K562 (cell line): ENCODE measurements around the gene SHLD1. TPM values are rescaled to one million over a fixed set of nuclear protein-coding genes. Genes with fewer than 3 reads are reported as not detected.

Source experiments
- ATAC-seq: fragments of 200-7000 bp; cut with Tn5 transposase; 3 replicates; pipeline ENCODE4 v1.9.1; 2020; ENCODE audit warnings: moderate library complexity
- BruUV-seq: library from RNA; stranded (reverse); fragments of 400-500 nt; replicated peaks from 2 replicates; lab custom pipeline; 2021; lab: Mats Ljungman, UMichigan
- CTCF ChIA-PET: fragments of 300-600 bp; formaldehyde crosslinking; extraction: SDS; loops from one replicate; lab custom pipeline; 2021; ENCODE audit warnings: low intra/inter-chr PET ratio; lab: Yijun Ruan, JAX
- POLR2A ChIA-PET: fragments of 300-600, 350-650 bp; sonication (Branson Sonifier 250); formaldehyde crosslinking; extraction: SDS; loops from one replicate; lab custom pipeline; 2021; ENCODE audit warnings: antibody characterized with exemption, inconsistent platforms; lab: Yijun Ruan, JAX
- DNase-seq, 4 experiments: peaks; one replicate each; pipeline versions ENCODE4 v3.0.0 to v3.0.0-alpha.2; 2011 to 2018; ENCODE audit warnings: low spot score in 3 of 4, mixed read lengths in 3 of 4; ENCODE audit errors: extremely low read depth in 1 of 4
- FAIRE-seq: peaks from 2 replicates; lab custom pipeline; 2011; peaks lifted over from hg19 to GRCh38; lab: Jason Lieb, UNC
- H2AFZ ChIP-seq: 2 replicates; pipeline ENCODE4 v1.6.0; 2011; ENCODE audit warnings: low read depth, low read length, control low read depth, inconsistent platforms
- H3K27ac ChIP-seq: fragments of 200-600 bp; 3 replicates; pipeline ENCODE4 v1.8.0; 2011; ENCODE audit warnings: low read depth, mild to moderate bottlenecking, control low read depth, inconsistent platforms, low read length, moderate library complexity, mixed read lengths; ENCODE audit errors: extremely low read depth
- H3K27me3 ChIP-seq, 2 experiments: fragments of 300-600 bp in 1 of 2; 2 replicates in 1 of 2; 3 replicates in 1 of 2; pipeline versions ENCODE4 v1.6.0 to v1.8.0; 2011; ENCODE audit warnings: inconsistent platforms in 2 of 2, low read length in 2 of 2, mild to moderate bottlenecking in 1 of 2, mixed read lengths in 1 of 2, moderate library complexity in 1 of 2; ENCODE audit not compliant: control insufficient read depth in 2 of 2, insufficient read depth in 2 of 2
- H3K36me3 ChIP-seq: fragments of 300-600 bp; 3 replicates; pipeline ENCODE4 v1.8.0; 2011; ENCODE audit warnings: mild to moderate bottlenecking, low read length, inconsistent platforms; ENCODE audit not compliant: control insufficient read depth, insufficient read depth
- H3K4me1 ChIP-seq, 2 experiments: fragments of 200-600 bp in 1 of 2; replicated peaks in 1 of 2; 2 replicates in 1 of 2; 3 replicates in 1 of 2; pipeline versions ENCODE4 v1.5.1 to v1.8.0; 2011; ENCODE audit warnings: inconsistent platforms in 2 of 2, low read length in 2 of 2, mild to moderate bottlenecking in 1 of 2, mixed read lengths in 1 of 2, moderate library complexity in 1 of 2; ENCODE audit not compliant: control insufficient read depth in 2 of 2, insufficient read depth in 2 of 2
- H3K4me2 ChIP-seq: 2 replicates; pipeline ENCODE4 v1.6.1; 2011; ENCODE audit warnings: low read length, control low read depth, inconsistent platforms, mixed read lengths; ENCODE audit not compliant: insufficient read depth
- H3K4me3 ChIP-seq: fragments of 200-600 bp; sonication (generic), shearing (Covaris generic); 2 replicates; pipeline ENCODE4 v1.5.1; 2016; ENCODE audit warnings: control low read depth, inconsistent platforms
- H3K79me2 ChIP-seq: fragments of 200-600 bp; 3 replicates; pipeline ENCODE4 v1.8.0; 2011; ENCODE audit warnings: low read length, inconsistent platforms; ENCODE audit not compliant: control insufficient read depth, insufficient read depth
- H3K9ac ChIP-seq, 2 experiments: 2 replicates each; pipeline versions ENCODE4 v1.6.0 to v1.6.1; 2011; ENCODE audit warnings: low read depth in 2 of 2, low read length in 2 of 2, control low read depth in 1 of 2, inconsistent platforms in 1 of 2, mild to moderate bottlenecking in 1 of 2, mixed read lengths in 1 of 2; ENCODE audit not compliant: insufficient read depth in 1 of 2
- H3K9me1 ChIP-seq: one replicate; pipeline ENCODE4 v1.6.0; 2011; ENCODE audit warnings: inconsistent platforms, mild to moderate bottlenecking, low read length, moderate library complexity; ENCODE audit not compliant: control insufficient read depth, insufficient read depth
- H3K9me3 ChIP-seq: replicated peaks from 2 replicates; pipeline ENCODE4 v1.5.1; 2011; ENCODE audit warnings: low read depth, low read length, inconsistent platforms; ENCODE audit not compliant: control insufficient read depth, insufficient read depth
- H4K20me1 ChIP-seq: replicated peaks from 2 replicates; pipeline ENCODE4 v1.6.1; 2011; ENCODE audit warnings: low read length, inconsistent platforms, mixed read lengths; ENCODE audit not compliant: control insufficient read depth, insufficient read depth
- ARNT ChIP-seq, 2 experiments: fragments of 450-650 bp; IDR thresholded peaks; 2 replicates each; pipeline ENCODE4 v1.6.1; 2016; ENCODE audit warnings: mild to moderate bottlenecking in 1 of 2
- CREM ChIP-seq: IDR thresholded peaks from 2 replicates; pipeline ENCODE4 v1.6.1; 2014; ENCODE audit warnings: antibody characterized with exemption, low read depth
- E2F3 ChIP-seq: fragments of 250-450 bp; sonication (Bioruptor Pico); IDR thresholded peaks from 2 replicates; pipeline ENCODE4 v1.4.0; 2020; ENCODE audit warnings: mild to moderate bottlenecking
- MAFF ChIP-seq: IDR thresholded peaks from 2 replicates; pipeline ENCODE4 v1.6.1; 2012; ENCODE audit warnings: low read length, improper control_type of control experiment
- MYBL2 ChIP-seq, 2 experiments: fragments of 450-650 bp in 1 of 2; sonication (generic) in 1 of 2; formaldehyde crosslinking in 1 of 2; IDR thresholded peaks; 2 replicates each; pipeline versions ENCODE4 v1.6.1 to v1.8.1; 2017 to 2022; ENCODE audit warnings: borderline replicate concordance in 1 of 2, inconsistent platforms in 1 of 2, low read depth in 1 of 2, mild to moderate bottlenecking in 1 of 2, missing genetic modification reagents in 1 of 2, moderate library complexity in 1 of 2
- RERE ChIP-seq: sonication (generic); formaldehyde crosslinking; IDR thresholded peaks from 2 replicates; pipeline ENCODE4 v1.8.0; 2023; ENCODE audit warnings: missing genetic modification reagents, mild to moderate bottlenecking, borderline replicate concordance
- TARDBP ChIP-seq: fragments of 450-650 bp; IDR thresholded peaks from 2 replicates; pipeline ENCODE4 v1.6.1; 2016
- ZEB2 ChIP-seq: fragments of 450-650 bp; IDR thresholded peaks from 2 replicates; pipeline ENCODE4 v1.6.1; 2016
- ZFP30 ChIP-seq: fragments of 250-450 bp; sonication (Bioruptor Pico); IDR thresholded peaks from 2 replicates; pipeline ENCODE4 v1.8.0; 2022; ENCODE audit warnings: moderate library complexity, mild to moderate bottlenecking, inconsistent platforms, borderline replicate concordance
- ZNF436 ChIP-seq: fragments of 250-450, 450-650 bp; sonication (Bioruptor Pico); formaldehyde crosslinking; IDR thresholded peaks from 2 replicates; pipeline ENCODE4 v1.7.0; 2020; ENCODE audit warnings: mild to moderate bottlenecking
- ZNF444 ChIP-seq: fragments of 250-450 bp; sonication (Bioruptor Pico); IDR thresholded peaks from 2 replicates; pipeline ENCODE4 v1.4.0; 2020; ENCODE audit warnings: mild to moderate bottlenecking, moderate library complexity
- ZNF830 ChIP-seq: fragments of 250-450 bp; sonication (Bioruptor Pico); IDR thresholded peaks from 2 replicates; pipeline ENCODE4 v1.5.0; 2021; ENCODE audit warnings: mild to moderate bottlenecking
- WGBS: fragments of 100-300 bp; shearing (Covaris generic); methylation state at CpG from one replicate; pipeline ENCODE4 v1.1.6; 2016; ENCODE audit warnings: low coverage, mixed read lengths; ENCODE audit not compliant: insufficient coverage; ENCODE audit errors: missing lambda C conversion rate; 5-methylcytosine and 5-hydroxymethylcytosine counted together
- in situ Hi-C: fragments of 300-500 bp; cut with MboI; formaldehyde crosslinking; loops from 4 replicates; pipeline ENCODE4 v1.15.0; 2018; ENCODE audit warnings: inconsistent platforms, mixed read lengths
- intact Hi-C: fragments of 100-400 bp; cut with micrococcal nuclease; formaldehyde crosslinking; loops from 2 replicates; pipeline ENCODE4 v1.14.2; 2022
- polyA plus RNA-seq, 8 experiments: library from polyadenylated mRNA; depleted of rRNA in 4 of 8; stranded (reverse) in 5 of 8; unstranded in 3 of 8; fragments of >200 nt; fragmentation: Nextera tagmentation in 2 of 8; fragmentation: Illumina TruSeq in 1 of 8; extraction: Ambion mirVana in 2 of 8; extraction: Trizol in 1 of 8; gene quantifications; 2 replicates each; pipeline versions ENCODE4 v1.2.1 to v1.2.3, GENCODE V29; 2011 to 2014; ENCODE audit warnings: inconsistent platforms in 1 of 8, missing spikeins in 1 of 8
- total RNA-seq, 7 experiments: library from RNA; depleted of rRNA in 6 of 7; stranded (reverse); fragments of >200 nt in 6 of 7; fragmentation: Illumina TruSeq in 2 of 7; extraction: Trizol in 2 of 7; gene quantifications; 2 replicates each; pipeline versions ENCODE4 v1.2.1 to v1.2.3, GENCODE V29; 2011 to 2021; ENCODE audit warnings: low replicate concordance in 1 of 7

SHLD1 gene
- total and polyA plus RNA-seq, 9 of the 15 experiments (the other 6 are each of a cell fraction or from before 2014, with no cell fraction given) = 3.7 to 21.6 (median 8.2) TPM

DNA sequence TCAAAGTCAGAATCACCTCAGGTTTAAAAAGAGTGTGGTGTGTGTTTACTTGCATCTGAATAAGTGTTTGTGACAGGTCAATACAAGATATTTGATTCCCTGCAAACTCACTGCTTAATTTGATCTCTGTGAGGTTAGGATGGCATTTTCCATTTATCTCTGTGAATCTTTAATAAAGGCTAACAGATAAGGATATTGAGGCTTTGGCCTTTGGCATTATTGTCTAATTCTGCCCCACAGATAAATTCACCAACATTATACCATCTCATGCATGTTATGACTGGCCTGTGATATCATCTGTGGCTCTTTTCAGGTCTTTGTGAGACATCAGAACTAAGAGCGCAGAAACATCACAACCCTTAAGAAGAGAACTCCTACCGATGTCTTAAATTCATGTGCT is 115.4 kb downstream of the SHLD1 start (continued):
- no peak for TF ChIP-seq RERE (CRISPR knock-in tag)
- no peak for TF ChIP-seq TARDBP
- no peak for TF ChIP-seq MAFF
- TF ChIP-seq ARNT (IDR thresholded peaks at IDR 0.05) = no peak
- no peak for TF ChIP-seq CREM

GRCh38 chr20:5870568-5870981 is 120.4 kb downstream of the SHLD1 start:
- Histone ChIP-seq H3K9me3 (no peaks in the 10 kb centered on the region), H3K36me3 (no peaks in the 10 kb centered on the region), H3K9me1 (no peaks in the 10 kb centered on the region), H3K27me3 (no peaks in the 10 kb centered on the region; a peak in 1 of 5 replicates), H3K4me1 (no peaks in the 10 kb centered on the region; a peak in 1 of 5 replicates), H3K27ac (no peak overlapping the region), H3K4me2 (no peak overlapping the region), H2AFZ (no peak overlapping the region), H3K9ac (no peak overlapping the region), H3K4me3 (no peak overlapping the region), H3K79me2 (no peaks in the 10 kb centered on the region), H4K20me1 (no peaks in the 10 kb centered on the region)
- WGBS = 0% methylated on average over 4 of the region's 4 CpGs
- no peak for TF ChIP-seq E2F3 (CRISPR knock-in tag)
- no peak for TF ChIP-seq ZNF436 (CRISPR knock-in tag)
- no peak for TF ChIP-seq ZNF444 (CRISPR knock-in tag)
- no peak for TF ChIP-seq ZFP30 (CRISPR knock-in tag)
- no peak for TF ChIP-seq MYBL2 (IDR thresholded peaks at IDR 0.05; ENCODE audit: low read depth)
- TF ChIP-seq MYBL2 (CRISPR knock-in tag; IDR thresholded peaks at IDR 0.05; ENCODE audit: borderline replicate concordance) = no peak
- no peak for TF ChIP-seq ZNF830 (CRISPR knock-in tag)
- TF ChIP-seq ZEB2 = no peak
- no TSS peak for BruUV-seq
- POLR2A ChIA-PET = no interaction called here
- intact Hi-C loops = no loop called here
- ATAC-seq = no peak
- no peak for FAIRE-seq
- CTCF ChIA-PET = no interaction called here
- no peak for DNase-seq
- in situ Hi-C loops = no loop called here
